COLO668 (cell line): ENCODE measurements around the gene SLC28A2.
"Not testable (repeated sequence)": the region's sequence is repeated elsewhere in the genome, so short reads cannot be mapped to it uniquely, and the experiment has no call there.

Source experiments
- DNase-seq: peaks from one replicate; lab custom pipeline; 2025; ENCODE audit not compliant: unreplicated experiment; lab: John Stamatoyannopoulos, UW

The SLC28A2 gene, protein sequence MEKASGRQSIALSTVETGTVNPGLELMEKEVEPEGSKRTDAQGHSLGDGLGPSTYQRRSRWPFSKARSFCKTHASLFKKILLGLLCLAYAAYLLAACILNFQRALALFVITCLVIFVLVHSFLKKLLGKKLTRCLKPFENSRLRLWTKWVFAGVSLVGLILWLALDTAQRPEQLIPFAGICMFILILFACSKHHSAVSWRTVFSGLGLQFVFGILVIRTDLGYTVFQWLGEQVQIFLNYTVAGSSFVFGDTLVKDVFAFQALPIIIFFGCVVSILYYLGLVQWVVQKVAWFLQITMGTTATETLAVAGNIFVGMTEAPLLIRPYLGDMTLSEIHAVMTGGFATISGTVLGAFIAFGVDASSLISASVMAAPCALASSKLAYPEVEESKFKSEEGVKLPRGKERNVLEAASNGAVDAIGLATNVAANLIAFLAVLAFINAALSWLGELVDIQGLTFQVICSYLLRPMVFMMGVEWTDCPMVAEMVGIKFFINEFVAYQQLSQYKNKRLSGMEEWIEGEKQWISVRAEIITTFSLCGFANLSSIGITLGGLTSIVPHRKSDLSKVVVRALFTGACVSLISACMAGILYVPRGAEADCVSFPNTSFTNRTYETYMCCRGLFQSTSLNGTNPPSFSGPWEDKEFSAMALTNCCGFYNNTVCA

DNA sequence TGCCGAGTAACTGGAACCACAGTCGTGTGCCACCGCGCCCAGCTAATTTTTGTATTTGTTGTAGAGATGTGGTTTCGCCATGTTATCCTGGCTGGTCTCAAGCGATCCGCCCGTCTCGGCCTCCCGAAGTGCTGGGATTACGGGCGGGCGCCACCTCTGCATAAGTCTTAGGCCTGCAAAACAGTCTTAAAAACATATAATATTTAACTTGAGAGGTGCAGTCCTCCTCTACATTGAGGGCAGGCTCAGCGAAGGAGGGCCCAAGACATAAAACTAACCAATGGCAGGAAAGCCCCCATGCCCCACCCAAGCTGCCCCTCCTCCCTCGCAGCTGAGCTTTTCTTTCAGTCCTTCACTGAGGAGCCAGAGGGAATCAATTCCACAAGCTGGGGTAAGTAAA is at the start of gene SLC28A2:
Gene SLC28A2, plus strand, starts transcription at position 347 of the 400 bp plus-strand sequence. CDS start 982 bp downstream, outside the sequence.
- no peak for DNase-seq

- DNase-seq = no peak
These were observed 48.9 kb upstream of the SLC28A2 start for GRCh38 chr15:45203182-45203581.

- DNase-seq = peak; percentile 59
These were observed 46.8 kb upstream of the SLC28A2 start for GRCh38 chr15:45205192-45205591.

- no peak for DNase-seq
These were observed 39.5 kb upstream of the SLC28A2 start for GRCh38 chr15:45212493-45212892.

DNA sequence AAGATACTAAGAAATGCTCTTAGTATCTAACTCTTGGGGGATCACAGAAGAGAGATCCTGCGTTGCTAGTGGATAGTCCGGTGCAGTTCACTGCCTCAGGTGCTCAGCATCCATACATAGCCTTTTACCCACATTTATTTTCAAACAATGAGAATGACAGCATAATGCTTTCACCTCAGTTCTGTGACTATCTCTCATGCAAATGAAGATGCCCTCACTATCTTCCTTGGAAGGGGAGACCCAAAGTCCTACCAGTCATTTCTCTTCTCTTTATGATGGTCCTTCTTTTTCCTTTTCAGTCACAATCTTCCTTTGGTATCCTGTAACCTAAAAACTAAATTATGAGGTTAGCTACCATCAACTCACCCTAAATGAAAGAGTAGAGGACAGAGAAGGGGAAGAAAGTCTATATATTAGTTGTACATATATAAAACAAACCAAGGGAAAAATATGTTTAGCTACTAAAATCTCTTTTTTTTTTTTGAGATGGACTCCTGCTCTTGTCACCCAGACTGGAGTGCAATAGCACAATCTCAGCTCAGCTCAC is 30.9 kb upstream of the SLC28A2 start:
- no peak for DNase-seq

DNA sequence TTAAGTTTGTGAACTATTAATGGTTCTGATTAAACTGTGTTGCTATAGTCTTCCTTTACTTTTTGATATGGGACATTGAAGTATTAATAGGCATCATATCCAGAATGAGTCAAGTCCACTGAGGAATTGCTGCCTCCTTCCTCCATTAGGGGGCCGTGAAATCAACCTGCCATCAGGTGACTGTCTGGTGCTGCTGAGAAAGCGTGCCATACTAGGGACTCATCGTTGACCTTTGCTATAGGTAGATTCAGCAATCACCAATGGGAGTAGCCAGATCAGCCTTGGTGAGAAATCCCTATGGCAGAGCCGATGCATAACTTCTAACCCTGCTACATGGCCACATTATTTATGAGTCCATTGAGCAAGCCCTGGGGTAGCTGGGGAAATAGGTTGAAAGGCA is 30.1 kb upstream of the SLC28A2 start:
- DNase-seq = no peak

GRCh38 chr15:45224621-45225217 is 27.3 kb upstream of the SLC28A2 start:
- DNase-seq = no peak

GRCh38 chr15:45225506-45226273 is 26.3 kb upstream of the SLC28A2 start:
- DNase-seq = no peak

GRCh38 chr15:45228931-45229330 is 23.1 kb upstream of the SLC28A2 start:
- no peak for DNase-seq

- DNase-seq = no peak
These were observed 21.6 kb upstream of the SLC28A2 start for GRCh38 chr15:45230245-45230965.

DNA sequence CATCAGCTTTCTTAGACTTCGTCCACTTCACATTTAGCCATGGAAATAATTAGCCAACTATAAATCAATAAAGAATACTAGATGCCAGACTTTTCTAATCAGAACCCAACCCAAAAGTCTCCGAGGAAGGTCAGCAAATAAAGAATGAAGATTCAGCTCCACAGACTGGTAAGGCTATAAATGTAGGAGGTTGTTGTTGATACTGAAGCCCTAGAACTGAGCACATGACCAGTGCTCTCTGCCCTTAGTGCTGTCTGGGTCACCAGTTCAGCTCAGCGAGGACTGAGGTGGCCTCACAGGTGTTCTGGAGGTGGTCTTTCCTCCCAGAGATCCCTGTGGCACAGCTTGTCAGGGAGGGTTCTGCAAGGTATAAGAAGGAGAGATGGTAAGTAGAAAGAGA is 20.9 kb upstream of the SLC28A2 start:
- DNase-seq = no peak

GRCh38 chr15:45231864-45232562 is 20.0 kb upstream of the SLC28A2 start:
- no peak for DNase-seq

- no peak for DNase-seq
These were observed 17.3 kb upstream of the SLC28A2 start for GRCh38 chr15:45234562-45235235.

GRCh38 chr15:45236806-45237205 is 15.2 kb upstream of the SLC28A2 start:
- DNase-seq = peak; percentile 17

DNA sequence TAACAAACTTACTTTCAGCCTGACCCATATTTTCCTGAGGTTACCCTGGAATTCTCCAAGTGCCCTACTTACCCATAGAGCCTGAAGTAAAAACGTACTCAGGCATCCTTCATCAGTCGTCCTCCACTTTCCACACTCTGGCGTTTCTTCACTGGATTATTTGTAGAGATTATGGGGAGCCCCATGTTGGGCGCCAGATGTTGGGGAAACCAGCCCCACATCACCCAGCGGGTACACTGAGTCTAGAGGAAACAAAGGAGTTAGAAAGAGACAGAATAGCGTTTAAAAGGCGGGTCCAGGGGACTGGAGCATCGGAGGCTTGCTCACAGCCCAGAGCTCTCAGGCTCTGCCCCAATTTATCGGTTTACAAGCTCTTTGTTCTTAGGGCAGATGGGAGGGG is 9.7 kb upstream of the SLC28A2 start:
- peak; percentile 7 for DNase-seq

- peak; percentile 6 for DNase-seq
These were observed 2.8 kb upstream of the SLC28A2 start for GRCh38 chr15:45249125-45249780.

DNA sequence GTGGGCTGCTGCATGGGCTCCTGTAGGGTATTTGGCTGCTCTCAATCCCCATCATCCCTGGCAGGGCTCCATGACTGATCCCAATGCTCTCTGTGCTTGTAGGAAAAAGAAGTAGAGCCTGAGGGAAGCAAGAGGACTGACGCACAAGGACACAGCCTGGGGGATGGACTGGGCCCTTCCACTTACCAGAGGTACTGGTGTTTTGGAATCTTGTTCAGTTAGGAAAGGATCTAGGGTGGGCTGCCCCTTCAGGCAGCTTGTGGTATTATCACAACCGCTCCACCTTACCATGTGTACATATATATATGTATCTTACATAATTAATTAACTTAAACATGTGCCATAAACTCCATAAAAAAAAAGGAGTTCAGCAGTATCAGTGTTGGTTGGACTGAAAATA is 1.3 kb downstream of the SLC28A2 start:
- no peak for DNase-seq

- DNase-seq = no peak
These were observed 2.4 kb downstream of the SLC28A2 start for GRCh38 chr15:45254405-45254804.

DNA sequence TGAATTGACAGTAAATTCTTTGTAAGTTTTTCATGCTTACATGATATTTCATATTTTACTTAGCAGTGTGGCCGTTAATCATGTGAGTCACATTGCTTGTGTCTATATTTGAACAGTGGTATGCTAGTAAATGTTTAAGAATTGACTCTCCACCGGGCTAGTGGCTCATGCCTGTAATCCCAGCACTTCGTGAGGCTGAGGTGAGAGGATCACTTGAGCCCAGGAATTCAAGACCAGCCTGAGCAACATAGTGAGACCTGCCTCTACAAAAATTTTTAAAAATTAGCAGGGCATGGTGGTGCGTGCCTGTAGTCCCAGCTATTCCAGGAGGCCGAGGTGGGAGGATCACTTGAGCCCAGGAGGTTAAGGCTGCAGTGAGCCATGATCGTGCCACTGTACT is 2.8 kb downstream of the SLC28A2 start:
- DNase-seq = not testable (repeated sequence)
